GM21825 (cell line): Measurements from ENCODE around the gene ING5.
"Not testable (repeated sequence)": the region's sequence is repeated elsewhere in the genome, so short reads cannot be mapped to it uniquely, and the experiment has no call there.

Experiments
- ATAC-seq: cut with Tn5 transposase; IDR thresholded peaks from one replicate; pipeline ENCODE4 v1.9.1; 2021; ENCODE audit warnings: mild to moderate bottlenecking, moderate library complexity; ENCODE audit not compliant: unreplicated experiment

ING5 gene

DNA sequence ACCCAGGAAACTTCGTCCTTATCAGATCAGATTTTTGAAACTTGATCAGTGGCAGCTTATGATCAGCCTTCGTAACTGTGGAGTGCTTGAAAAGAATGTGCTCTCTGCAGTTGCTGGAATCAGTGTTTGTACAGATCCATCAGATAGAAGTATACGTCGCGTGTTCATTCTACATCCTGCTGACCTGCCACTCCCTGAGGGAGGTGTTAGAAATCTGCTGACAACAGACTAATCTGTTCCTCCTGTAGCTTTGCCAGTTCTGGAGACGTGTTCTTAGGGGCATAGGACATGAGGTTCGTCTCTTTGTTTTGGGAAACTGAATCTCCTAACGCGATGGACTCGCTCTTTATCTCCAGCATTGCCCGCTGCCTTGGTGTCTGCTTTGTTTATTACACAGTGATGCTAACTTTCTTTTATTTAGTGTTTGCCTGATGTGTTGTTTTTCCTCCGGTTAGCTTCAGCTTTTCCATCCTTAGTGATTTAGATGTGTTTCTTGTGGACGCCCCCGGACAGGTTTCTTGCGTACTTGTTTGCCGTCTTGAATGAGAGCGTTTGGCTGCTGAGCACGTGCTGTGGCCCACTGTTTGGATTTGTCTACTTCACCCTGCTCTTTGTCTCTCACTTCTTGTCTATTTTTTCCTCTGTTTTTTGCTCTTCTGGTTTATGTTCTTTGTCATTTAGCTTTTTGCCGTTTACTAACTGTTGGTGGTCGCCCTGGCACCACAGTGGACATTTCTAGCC is 57.4 kb downstream of the ING5 start:
- no peak for ATAC-seq

DNA sequence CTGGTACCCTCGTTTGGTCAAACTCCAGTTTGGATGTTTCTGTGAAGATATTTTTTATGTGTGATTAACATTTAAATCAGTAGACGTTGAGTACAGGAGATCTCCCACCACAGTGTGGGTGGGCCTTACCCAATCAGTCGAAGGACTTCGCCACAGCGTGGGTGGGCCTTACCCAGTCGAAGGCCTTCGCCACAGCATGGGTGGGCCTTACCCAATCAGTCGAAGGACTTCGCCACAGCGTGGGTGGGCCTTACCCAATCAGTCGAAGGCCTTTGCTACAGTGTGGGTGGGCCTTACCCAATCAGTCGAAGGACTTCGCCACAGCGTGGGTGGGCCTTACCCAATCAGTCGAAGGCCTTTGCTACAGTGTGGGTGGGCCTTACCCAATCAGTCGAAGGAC is 58.1 kb downstream of the ING5 start:
- ATAC-seq, result not testable (repeated sequence)

DNA sequence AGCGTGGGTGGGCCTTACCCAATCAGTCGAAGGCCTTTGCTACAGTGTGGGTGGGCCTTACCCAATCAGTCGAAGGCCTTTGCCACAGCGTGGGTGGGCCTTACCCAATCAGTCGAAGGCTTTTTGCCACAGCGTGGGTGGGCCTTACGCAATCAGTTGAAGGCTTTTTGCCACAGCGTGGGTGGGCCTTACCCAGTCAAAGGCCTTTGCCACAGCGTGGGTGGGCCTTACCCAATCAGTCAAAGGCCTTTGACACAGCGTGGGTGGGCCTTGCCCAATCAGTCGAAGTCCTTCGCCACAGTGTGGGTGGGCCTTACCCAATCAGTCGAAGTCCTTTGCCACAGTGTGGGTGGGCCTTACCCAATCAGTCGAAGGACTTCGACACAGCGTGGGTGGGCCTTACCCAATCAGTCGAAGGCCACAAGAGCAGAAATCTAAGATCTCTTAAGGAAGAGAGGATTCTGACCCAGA is 58.5 kb downstream of the ING5 start:
- ATAC-seq, result no peak

DNA sequence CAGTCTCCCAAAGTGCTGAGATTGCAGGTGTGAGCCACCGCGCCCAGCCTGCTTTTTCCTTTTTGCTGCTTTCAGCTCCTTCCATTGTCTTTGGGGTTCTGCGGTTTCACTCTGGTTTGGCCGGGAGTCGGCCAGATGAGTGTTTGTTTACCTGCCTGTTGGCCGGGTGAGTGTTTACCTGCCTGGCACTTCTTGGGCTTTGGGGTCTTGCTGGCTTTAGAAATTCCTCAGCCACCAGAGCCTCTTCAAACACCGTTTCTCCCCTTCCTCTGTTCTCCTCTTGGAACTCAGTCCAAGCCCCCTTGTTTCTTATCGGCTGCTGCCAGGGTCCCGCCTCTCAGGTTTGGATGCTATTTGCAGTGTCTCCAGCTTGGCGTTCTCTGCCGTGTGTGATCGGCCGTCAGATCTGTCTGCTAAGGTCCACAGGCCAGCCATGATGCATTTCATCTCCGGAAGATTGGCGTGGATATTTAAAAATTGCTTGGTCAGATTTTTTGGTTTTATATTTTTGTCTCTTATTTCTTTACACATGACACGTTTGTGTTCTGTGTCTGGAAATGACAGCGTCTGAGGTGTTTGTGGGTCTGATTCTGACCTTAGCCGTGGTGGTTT is 60.6 kb downstream of the ING5 start:
- ATAC-seq, result no peak

DNA sequence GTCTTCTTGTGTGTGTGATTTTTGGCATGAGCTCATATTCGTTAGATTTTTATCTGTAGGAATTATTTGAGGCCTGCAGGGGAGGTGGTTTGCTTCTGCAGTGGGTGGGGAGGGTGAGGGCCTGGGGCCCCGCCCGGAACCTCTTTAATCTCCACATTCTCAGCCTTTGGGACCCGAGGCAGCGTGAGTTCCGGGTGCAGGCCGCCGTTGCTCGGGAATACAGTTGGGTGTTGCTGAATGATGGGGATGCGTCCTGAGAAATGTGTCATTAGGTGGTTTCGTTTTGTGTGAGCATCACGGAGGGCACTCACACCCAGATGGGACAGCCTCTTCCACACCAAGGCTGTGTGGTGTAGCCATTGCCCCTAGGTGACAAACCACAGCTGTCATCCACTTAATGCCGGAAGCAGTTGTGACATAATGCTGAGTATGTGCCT is 61.1 kb downstream of the ING5 start:
- no peak for ATAC-seq

DNA sequence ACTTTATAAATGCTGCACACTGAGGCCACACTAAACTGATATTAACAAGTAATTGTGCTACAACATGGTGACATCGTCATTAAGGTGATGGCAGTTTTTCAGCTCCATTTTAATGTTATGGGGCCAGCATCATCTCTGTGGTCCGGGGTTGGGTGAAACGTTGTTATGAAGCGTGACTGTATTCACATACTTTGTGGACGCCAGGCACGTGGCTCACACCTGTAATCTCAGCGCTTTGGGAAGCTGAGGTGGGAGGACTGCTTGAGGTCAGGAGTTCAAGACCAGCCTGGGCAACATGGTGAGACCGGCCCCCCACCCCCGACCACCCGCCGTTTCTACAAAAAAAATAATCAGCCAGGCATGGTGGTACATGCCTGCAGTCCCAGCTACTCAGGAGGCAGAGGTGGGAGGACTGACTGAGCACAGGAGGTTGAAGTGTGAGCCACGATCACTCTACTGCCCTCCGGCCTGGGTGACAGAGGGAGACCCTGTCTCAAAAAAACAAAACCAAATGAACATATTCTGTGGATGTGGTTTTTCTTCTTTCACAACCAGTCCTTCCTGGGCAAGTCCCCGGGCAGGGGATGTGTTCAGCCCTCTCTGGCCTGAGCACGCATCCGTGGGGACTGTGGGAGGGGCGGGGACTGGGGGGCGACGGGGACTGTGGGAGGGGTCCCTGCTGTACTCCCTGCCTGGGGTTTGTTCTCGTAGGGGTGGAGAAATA is 61.9 kb downstream of the ING5 start:
- ATAC-seq, result no peak

DNA sequence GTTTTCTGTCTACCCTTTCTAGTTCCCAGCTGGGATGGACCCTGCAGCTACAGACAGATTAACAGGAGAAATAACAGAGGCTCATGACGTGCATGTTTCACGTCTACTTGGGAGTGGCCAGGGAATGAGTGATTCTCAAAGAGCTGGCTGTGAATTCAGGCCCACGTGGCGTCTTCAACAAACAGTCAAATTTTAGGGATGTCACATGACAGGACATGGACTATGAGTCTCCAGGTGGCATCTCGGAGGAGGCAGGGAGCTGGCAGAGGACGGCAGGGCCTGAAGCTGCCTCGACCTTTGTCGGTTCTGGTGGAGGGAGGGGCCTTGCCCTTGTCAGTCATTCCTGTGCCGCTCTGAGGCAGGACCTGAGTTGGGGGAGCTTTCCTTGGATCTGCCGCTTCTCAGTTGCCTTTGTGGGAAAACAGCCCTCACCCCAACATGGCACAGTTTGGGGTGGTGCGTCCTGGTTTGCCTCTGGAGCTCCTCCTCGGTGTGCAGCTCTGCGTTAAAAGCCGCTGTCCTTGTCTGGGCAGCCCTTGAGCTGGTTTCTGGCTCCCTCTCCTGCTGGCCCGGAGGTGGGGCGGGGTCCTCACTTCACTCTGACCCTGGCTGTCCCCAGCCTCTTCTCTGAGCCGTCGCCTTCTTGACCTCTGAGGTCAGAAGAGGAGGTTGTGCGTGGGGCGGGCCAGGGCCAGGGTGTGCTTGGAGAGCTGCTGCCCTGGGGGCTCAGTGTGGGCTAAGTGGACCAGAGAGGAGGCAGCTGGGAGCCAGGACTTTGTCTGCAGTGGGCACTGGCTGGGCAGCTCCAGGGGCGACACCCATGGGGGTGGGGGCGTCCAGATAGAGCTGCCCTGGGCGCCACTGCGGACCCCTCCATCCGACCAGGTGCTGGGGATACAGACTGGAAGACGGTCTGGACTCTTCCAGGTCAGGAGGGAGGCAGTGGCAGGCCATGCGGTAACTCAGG is 62.7 kb downstream of the ING5 start:
- ATAC-seq, result no peak

DNA sequence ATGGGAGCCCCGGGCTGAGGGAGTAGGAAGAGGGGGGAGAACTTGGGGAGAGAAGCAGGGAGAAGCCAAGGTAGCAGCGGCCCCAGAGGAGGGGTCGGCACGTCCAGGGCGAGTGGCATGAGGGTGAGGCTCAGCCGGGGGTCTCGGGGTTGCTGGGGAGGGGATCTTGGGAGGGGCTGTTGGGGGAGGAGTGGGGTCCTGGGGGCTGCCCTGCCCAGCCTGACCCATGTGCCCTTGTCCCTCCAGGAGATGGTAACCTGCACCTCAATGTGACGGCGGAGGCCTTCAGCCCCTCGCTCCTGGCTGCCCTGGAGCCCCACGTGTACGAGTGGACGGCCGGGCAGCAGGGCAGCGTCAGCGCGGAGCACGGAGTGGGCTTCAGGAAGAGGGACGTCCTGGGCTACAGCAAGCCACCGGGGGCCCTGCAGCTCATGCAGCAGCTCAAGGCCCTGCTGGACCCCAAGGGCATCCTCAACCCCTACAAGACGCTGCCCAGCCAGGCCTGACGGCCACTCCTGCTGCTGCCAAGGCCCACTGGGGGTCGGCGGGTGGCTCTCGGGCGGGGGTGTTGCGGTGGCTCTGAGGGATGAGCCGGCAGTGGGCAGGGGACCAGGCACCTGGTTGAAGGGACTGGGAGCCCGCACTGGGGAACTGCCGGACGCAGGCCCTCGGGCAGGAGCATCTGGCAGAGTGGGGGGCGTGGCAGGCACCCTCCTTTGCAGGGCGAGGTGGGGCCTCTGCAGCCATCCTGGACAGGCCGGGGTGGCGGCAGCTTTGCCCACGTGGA is 65.8 kb downstream of the ING5 start:
- no peak for ATAC-seq

DNA sequence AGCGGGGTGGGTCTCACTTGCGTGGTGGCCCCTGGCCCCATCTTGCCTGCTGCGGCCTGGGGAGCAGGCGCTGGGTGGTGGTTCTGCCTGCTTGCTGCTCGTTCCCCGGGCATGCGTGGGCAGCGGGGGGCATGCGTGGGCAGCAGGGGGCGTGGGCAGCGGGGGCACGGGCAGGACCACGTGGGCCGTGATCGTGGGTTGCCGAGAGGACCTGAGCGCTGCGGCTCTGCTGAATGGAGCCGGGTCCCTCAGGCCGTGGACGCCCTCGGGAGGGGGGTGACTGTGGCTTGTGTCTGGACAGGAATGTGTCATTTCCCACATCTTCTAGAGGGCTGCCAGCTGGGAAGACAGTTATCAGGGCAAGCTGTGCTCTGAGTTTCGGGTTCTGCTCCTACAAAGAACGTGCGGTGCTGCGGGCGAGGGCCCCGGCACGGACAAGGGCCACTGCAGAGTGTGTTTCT is 66.4 kb downstream of the ING5 start:
- no peak for ATAC-seq

DNA sequence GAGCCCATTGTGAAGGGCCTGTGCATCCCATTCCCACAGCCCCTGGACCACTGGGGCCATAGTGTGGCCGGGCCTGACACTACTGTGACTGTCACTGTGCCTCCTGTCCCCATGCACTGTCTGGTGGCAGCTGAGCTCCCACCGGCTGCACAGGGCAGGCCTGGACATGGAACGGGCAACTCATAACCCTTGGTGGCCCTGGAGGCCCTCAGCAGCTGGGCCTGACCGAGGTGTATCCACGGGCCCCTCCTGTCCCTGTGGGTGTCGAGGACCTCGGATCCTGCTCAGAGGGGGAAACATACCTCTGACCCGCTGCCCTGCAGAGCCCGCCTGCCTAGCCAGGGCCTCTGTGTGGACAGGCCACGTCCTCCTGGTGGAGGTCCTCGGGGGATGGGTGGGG is 67.0 kb downstream of the ING5 start:
- ATAC-seq, result no peak

DNA sequence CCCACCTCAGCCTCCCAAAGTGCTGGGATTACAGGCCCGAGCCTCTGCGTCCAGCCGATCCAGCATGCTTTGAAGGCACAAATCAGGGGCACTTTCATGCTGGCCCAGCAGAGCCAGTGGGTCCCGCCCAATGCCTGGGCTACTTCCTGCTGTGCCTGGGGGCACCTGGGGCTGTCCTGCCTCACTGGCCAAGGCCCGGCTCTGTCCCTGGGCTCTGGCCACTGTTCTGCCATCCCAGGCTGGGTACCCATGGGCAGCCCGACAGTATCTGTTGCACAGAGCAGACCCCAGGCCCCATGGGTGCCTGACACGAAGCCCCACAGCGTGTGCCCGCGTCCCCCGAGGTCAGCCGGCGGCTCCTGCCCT is 68.0 kb downstream of the ING5 start:
- no peak for ATAC-seq

DNA sequence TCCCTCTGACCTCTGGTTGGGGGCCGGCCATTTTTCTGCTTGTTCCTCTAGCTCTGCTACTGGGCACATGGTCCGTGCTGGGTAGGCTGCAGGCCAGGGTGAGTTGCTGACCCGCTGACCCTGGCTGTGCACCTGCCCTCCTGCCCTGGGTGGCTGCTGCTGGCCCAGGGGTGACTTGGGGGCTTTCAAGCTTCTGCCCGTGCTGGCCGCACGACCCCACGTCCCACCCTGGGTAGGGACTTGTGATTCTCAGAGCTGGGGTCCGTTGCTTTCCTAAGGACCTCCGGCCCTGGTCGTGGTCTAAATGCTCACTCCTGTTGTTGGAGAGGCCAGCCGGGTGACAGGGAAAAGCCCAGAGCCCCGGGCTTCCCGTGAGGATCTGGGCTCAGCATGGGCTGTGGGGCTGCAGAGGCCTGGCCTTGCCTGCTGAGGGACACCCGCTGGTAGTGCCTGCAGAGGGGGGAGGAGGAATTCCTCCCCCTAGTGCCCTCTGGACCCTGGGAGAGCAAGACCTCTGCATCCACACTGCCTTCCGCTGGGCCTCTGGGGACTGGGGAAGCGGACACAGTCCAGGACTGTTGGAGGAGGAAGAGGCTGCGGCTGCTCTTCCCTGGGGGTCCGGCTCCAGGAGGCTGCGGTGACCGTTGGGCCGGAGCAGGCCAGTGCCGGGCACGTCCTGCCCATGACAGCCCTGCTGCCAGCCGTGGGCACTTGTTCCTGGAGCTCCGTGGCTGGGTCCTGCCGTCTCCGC is 68.5 kb downstream of the ING5 start:
- ATAC-seq, result no peak

DNA sequence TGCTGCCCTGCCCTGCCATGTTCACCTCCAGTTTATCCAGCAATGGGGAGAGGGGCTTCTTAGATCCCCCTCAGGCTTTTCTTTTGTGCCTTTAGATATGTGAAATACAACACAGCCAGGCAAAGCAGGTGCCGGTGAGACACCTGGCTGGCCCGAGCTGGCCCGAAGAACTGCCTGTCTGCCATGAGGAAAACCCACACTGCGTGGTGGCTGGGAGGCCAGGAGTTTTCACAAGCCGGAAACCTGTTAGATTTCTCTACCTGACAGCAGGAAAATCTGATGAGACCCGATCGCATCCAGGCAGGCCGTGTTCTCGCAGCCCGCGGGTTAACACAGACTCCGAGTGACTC is 69.1 kb downstream of the ING5 start:
- no peak for ATAC-seq

DNA sequence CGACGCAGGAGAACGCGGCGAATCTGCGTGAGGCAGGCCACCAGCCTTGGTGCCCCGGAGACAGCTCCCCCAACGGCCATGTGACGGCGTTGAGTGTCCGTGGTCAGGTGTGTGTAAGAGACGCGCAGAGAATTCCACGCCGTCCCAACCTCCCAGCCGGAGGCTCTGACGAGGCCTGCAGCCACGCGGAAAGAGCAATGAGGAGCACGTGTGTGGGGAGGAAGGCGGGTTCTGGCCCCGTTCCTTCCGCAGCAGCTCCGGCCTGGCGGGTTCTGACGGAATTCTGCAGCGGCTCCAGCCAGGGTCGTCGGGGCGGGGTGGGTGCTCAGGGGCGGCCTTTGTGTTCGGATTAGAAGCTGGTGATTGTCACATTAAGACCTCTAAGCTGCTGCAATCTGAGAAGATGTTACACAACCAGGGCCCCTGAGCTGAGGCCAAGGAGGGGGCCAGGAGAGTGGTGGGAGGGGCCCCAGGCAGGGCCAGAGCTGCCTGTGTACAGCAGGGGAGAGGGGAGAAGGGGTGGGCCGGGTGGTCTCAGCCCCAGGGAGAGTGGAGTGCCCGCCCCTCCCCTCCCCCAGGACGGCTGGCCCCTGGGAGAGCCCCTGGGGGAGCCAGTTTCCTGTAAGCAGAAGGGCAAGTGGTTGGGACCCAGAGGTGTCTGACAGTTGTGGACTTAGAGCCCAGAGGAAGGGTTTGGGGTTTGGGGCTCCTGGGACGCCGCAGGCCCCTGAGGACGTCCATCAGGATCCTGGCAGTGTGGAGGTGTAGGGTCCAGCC is 69.6 kb downstream of the ING5 start:
- no peak for ATAC-seq

DNA sequence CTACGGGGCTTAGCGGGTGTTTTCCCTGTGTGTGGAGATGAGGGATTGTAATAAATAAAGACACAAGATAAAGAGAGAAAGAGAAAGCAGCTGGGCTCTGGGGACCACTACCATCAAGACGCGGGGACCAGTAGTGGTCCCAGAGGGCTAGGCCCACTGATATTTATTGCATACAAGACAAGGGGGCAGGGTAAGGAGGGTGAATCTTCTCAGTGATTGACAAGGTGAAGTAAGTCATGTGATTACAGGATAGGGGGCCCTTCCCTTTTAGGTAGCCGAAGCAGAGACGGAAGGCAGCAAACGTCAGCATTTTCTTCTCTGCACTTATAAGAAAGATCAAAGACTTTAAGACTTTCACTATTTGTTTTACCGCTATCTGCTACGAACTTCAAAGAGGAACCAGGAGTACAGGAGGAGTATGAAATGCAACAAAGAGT is 70.2 kb downstream of the ING5 start:
- no peak for ATAC-seq

DNA sequence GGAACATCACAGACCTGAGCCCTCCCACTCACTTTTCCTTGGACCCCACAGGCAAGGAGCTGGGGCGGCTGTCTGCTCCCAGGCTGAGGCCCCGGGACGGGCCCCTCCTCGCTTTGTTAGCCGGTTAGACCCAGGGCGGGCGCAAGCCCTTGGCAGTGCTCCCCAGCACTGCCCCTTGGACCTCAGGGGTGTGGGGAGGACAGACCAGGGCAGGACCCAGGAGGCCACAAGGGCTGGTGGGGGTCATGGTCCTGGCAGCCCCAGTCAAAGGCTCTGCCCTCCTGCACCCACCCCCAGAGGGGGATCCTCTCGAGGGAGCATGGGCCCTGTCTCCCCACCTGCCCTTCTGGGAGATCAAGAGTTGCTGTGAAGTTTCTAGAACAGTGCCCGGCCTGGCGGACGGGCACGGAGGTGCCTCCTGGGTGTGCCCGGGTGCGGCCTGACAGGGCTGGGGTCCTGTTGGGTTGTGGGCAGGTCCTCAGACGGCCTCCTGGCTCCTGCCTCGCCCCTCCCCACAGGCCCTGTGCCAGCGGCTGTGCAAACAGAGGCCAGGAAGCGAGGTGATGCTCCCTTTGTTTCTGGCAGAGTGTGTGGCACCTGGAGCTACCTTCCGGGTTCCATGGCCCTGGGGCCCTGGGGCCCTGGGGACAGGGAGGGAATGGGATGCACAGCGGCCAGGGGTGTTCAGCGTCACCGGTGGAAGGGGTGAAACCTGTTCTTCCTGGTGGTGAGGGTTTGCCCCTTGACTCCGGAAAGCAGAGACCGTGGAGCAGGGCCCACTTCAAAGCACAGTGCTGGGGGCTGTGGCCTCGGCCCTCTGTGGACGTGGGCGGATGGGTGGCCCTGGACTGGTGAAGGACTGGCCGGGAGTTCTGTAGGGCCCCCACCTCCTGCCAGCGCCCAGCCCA is 71.9 kb downstream of the ING5 start:
- no peak for ATAC-seq

DNA sequence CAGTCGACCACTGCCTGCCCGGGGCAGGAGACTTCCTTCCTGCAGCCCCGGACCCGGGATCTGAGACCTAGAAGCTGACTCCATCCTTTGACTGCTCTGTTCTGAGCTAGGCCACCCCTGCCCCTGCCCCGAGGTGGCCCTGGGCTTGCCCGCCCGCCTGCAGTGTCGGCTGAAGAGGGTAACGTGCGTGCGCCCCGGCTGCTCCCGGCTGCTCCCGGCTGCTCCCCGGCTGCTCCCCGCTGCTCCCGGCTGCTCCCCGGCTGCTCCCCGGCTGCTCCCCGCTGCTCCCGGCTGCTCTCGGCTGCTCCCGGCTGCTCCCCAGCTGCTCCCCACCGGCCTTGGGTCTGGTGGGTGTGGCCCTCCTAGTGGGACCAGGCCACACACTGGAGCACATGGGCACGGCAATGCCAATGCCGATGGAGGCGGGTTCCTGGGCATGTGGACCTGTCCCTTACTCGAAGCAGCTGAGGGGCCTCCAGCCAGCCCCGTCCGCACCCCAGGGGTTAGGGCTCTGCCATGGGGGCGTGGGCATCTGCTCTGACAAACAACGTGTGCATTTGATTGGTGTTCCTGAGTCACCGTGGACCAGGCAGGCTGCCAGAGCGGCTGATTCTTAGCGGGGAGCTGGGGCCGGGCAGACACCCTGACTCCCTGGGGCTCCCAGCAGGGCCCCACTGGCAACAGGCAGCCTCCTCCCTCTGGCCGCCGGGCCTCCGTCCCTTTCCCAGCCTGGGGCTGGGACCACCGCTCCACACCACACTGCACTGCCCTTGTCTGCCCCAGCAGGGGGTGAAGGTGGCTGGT is 72.8 kb downstream of the ING5 start:
- ATAC-seq, result no peak
